ENCODE results near the gene LMX1B.
"Not testable (repeated sequence)": the region's sequence is repeated elsewhere in the genome, so short reads cannot be mapped to it uniquely, and the experiment has no call there.

LMX1B gene

DNA sequence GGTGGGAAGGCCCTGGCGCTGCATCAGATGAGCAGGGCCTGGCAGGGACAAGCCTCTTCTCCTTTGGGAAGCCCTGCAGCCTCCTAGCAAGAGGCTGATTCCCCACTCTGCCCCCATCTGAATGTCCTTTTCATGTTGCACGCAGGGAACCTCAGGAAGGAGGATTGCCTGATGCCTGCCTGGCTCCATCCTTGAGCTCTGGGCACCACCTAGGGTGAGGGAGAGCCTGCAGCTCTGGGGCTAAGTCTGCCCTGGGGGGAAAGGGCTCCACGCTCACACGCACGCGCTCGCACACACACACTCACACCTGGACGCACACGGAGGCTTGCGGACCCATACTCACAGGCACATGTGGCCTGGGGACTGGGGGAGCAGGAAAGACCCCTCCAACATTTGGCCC is 86.6 kb downstream of the LMX1B start:
- no peak for DNase-seq

DNA sequence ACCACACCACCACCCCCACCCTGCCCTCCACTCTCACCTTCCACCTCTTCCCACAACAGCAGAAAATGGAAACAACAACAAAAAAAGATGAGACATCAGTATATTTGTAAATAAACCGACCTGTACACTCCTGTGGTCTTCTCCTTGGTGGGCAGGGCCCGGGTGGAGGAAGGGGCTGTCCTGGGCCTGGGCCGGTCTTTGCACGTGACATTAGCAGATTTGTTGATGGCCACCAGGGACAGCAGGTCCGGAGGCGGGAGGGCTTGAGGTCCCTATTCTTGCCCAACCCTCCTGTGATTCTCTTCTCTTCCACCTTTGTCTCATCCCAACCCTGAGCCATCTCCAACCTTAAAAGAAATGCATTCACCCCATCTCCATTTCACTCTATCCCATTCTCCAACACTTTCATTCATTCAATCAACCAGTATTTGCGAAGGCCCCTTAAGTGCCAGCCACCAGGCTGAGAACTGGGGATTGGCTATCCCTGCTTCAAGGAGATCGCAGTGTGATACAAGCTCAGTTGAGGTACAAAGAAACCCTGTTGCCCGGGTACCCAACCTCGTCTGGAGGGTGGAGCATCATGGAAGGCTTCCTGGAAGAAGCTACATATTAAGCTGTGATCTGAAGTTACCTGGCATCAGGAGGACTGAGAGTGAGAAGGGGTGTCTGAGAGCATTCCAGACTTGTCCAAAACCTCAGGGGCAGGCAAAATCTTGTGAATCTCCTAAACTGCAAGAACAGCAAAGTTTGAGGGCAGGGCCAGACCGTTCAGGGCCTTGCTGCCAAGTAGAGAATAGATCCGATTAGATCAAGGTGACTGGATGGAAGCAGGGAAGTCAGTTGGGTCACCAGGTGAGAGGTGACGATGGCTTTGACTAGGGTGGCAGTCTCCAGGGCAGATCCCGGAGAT is 87.4 kb downstream of the LMX1B start:
- DNase-seq = no peak

- no peak for DNase-seq
Measured at GRCh38 chr9:126701813-126702140, 88.0 kb downstream of the LMX1B start.

DNA sequence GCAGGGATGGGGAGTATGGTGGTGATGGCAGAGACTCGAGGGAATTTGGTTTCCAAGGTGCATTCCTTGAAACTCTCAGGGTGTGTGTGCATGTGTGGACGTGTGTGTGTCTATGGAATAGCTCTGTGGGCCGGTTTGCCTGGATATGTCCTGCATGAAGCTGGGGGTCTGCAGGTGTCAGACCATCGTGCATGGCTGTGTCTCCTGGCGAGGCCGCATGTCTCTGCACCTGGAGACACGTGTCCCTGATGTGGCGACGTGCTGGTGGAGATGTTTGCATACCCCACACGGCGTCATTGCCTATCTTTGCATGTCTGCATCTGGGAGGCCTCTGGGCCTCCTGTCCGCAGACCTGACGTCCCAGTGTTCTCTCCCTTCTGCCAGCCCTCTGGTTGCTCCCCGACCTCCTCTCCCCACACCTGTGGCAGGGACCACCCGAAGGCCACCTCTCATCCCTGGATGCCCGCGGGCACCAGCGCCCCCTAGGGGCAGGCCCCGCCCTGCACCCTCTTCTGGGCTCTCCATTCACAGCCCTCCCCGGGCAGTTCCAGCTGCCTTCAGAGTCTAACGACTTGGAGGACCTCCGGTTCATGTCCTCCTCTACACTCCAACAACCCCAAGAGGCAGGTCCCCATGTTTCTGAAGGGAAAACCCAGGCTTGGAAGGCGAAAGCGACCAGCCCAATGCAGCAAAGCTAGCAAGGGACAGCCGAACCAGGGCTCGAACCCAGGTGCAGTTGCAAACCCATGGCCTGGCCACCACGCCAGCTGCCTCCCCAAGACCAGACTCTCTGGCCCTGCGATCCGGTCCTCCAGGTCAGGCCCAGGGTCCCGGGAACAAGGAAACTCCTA is 88.6 kb downstream of the LMX1B start:
- DNase-seq = no peak

DNA sequence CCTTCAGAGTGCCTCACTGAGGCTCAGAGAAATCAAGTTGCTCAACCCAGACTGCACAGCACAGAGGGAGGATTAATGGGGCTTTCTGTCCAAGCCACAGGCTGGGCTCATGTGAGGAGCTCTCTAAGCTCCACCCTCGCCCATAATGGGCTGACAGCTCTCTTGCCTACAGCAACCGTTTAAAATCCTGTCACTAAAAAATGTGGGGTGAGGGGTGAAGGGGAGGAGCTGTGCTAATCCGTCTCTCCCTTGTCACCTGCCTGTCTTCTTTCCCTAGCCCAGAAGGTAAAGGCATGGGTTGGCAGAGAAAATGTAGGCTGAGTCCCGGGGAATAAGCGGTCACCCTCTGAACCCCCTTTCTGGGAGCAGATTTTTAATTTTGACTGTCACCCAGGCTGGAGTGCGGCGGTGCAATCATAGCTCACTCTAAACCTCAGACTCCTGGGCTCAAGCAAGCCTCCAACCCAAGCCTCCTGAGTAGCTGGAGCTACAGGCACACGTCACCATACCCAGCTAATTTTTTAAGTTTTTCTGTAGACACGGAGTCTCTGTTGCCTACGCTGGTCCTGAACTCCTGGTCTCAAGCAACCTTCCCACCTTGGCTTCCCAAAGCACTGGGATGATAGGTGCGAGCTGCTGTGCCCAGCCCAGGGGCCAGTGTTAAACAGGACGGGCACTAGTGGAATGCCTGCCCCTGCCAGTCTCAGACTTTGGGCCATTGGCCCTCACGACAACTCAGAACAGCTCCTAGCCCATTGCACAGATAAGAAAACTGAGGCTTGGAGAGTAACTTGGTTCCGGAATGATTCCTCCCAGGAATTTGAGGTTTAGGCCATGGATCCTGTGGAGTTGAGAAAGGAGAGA is 89.5 kb downstream of the LMX1B start:
- no peak for DNase-seq

DNA sequence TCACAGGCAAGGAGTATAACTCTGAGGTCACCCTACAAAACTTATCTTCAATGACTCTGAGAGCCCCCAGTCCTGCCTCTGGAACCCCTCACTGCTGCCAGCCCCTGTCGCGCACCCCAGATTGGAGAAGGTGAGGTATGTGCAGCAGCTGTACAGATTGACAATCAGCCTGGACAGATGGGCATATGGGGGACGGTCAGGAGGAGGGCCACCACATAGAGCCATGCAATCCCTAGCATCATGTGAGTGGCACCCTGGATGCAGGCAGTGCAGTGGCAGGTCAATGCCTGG is 90.1 kb downstream of the LMX1B start:
- DNase-seq = no peak

DNA sequence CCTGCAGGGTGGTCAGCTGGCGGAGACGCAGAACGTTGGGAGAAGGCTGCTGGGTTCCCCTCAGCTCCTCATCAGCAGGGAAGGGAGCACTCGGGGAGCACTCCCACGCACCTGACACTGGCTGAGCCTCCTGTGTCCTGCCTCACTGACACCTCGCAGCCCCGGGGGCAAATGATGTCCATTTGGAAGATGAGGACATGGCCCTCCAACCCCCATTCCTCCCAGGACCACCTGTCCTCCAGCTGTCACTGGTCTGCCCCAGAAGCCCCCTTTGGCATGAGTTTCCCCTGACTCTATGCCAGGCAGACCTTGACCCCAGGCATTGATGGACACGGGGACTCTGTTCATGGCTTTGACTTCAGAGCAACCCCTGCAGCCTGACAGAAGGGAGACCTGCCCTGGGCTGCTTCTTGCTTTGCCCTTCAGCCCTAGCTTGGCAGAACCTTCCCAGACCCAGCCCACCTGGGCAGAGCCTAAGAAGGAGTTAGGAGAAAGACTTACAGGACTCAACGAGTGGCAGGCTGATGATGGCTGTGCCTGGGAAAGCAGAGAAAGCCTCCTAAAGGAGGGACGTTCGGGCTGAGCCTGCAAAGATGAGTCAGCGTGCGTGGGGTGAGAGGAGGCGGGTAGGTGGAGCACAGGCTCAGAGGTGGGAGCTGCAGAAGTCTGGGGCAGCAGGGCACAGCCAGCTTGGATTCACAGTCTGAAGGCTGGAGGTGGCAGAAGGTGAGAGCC is 90.6 kb downstream of the LMX1B start:
- DNase-seq = peak; percentile 38

DNA sequence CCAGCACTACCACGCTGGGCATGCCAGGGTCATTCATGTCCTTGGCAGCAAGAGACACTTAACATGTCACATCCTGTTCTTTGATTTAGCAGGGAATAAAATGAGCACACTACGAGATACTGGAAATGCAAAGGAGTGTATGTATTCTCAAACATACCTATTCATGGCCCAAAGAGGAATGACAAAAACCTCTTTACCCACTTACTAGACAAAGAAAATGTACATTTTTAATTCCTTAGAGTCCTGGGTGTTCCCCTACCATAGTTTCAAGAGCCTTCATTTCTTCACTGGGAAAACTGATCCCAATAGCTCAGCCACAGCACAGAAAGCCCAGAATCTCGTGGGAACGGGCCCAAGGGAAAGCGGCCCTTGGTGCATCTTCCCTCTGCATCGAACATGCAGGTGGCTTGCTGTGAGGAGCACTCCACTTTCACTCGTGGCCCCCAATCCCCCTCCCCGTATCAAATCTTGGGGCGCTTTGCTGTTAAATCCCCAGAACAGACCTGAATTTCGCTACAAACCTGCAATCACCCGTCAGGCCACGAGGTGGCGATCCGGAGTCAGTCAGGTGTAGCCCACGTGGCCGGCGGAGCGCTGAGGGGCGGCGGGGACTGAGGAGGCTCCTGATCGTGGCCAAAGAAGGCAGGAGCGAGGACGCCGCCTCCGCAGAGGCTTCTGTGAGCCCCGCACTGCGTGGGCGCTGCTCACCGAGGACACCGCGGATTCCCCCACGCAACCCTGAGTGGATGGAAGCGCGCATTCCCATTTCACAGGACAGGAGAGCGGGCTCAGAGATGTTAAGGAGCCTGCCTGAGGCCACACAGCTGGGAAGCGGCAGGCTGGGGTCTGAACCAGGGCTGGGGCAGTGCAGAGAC is 91.4 kb downstream of the LMX1B start:
- DNase-seq = peak; percentile 15

- no peak for DNase-seq
Measured at GRCh38 chr9:126705767-126706697, 92.3 kb downstream of the LMX1B start.

GRCh38 chr9:126706698-126707053 is 92.9 kb downstream of the LMX1B start:
- DNase-seq = no peak

DNA sequence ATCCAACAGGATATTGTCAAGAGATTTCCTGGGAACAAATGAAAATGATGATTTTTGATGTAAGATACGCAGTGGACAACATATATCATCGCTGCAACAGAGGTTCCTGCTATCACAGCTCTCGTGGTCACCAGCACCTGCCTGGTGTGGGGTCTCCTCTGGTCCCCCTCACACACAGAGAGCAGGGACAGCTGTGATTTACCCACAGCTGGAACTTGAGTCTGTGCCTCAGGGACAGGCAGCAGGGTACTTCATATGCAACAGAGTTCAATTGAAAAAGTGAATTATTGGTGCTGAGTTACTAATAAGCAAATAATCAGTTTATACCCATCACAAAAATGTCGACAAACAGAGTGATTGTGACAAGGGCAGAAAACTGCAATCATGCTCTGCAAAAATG is 93.4 kb downstream of the LMX1B start:
- no peak for DNase-seq

DNA sequence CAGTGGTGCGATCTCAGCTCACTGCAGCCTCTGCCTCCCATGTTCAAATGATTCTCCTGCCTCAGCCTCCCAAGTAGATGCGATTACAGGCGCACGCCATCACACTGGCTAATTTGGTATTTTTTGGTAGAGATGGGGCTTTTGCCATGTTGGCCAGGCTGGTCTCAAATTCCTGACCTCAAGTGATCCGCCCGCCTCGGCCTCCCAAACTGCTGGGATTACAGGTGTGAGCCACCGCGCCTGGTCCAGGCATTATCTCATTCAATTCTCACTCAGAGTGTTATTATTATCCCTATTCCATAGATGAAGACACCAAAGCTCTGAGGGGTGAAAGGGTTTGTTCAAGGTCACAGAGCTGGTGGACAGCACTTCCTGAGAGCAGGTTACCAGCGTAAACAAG is 94.0 kb downstream of the LMX1B start:
- not testable (repeated sequence) for DNase-seq

GRCh38 chr9:126708178-126708577 is 94.5 kb downstream of the LMX1B start:
- no peak for DNase-seq

- no peak for DNase-seq
Measured at GRCh38 chr9:126709241-126709640, 95.5 kb downstream of the LMX1B start.

DNA sequence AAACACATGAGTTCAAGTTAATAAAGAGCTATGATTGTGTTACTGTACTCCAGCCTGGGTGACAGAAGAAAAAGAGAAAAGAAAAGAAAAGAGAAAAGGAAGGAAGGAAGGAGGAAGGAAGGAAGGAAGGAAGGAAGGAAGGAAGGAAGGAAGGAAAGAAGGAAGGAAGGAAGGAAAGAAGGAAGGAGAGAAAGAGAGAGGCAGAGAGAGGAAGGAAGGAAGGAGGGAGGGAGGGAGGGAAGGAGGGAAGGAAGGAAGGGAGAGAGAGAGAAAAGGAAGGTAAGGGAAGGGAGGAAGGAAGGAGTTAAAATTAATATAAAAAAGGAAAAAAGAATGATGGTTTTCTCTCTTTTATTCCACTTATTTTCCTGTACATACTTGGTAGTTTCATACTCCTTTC is 101.7 kb downstream of the LMX1B start:
- no peak for DNase-seq

- not testable (repeated sequence) for DNase-seq
Measured at GRCh38 chr9:126717441-126717840, 103.7 kb downstream of the LMX1B start.

GRCh38 chr9:126719618-126720031 is 105.9 kb downstream of the LMX1B start:
- DNase-seq = no peak

GRCh38 chr9:126720036-126720435 is 106.3 kb downstream of the LMX1B start:
- no peak for DNase-seq

DNA sequence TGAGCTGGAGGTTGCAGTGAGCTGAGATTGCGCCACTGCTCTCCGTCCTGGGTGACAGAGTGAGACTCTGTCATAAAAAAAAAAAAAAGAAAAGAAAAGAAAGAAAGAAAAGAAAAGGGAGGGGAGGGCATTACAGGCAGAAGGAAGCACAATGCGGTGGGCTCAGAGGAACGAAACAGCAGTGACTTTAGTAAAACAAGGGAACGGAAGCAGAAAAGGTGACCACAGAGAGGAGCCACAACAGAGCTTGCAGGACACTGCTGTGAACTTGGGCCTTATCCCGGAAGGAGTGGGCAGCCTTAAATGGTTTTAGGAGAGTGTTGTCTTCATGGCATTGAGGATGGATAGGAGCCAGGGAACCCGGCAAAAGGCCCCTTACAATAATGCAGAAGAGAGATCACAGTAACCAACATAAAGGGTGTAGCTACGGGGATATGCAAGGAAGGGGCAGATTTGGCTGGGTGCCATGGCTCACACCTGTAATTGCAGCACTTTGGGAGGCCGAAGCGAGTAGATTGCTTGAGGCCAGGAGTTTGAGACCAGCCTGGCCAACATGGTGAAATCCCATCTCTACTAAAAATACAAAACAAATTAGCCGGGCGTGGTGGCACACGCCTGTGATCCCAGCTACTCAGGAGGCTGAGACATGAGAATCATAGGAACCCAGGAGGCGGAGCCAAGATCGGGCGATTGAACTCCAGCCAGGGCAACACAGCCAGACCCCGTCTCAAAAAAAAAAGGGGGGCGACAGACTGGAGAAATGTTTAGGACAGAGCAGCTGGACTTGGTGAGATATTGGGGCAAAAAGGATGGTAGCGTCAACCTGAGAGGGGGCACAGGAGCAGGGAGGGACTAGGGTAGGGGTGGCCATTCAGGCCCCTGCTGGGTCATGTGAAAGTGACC is 107.2 kb downstream of the LMX1B start:
- no peak for DNase-seq
